ENCODE data around the gene SESTD1.
"Not testable (repeated sequence)": the region's sequence is repeated elsewhere in the genome, so short reads cannot be mapped to it uniquely, and the experiment has no call there.

The SESTD1 gene

DNA sequence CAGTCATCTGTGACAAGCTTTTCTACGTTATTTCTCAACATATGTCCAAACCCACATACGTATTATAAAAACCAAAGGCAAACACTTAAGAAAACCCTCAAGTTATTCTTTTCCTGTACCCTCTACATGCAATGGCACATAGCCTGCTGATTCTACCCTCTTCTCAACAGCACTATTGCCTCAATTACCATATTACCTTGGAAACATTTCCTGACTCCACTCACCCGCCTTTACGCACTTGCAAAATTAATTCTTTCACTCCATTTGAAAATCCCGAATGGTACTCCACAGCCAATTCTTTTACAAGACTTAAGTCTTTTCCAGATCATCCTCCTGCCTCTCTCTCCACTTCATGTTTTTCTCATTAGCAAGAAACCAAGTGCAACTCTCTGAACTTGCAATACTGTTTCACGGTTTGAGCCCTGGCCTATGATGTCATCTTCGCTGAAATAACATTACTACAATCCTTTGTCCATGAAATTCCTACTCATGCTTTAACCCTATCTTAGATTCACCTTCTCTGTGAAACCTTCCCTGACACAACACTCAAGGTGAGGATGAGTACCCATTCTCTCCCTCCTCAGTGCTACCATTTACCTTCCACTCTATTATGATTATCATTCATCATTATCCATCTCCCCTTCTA lies 29.0 kb downstream of the SESTD1 start:
- DNase-seq = no peak

GRCh38 chr2:179234658-179235240 lies 29.9 kb downstream of the SESTD1 start:
- DNase-seq = no peak

GRCh38 chr2:179233626-179234430 lies 30.8 kb downstream of the SESTD1 start:
- no peak for DNase-seq

DNA sequence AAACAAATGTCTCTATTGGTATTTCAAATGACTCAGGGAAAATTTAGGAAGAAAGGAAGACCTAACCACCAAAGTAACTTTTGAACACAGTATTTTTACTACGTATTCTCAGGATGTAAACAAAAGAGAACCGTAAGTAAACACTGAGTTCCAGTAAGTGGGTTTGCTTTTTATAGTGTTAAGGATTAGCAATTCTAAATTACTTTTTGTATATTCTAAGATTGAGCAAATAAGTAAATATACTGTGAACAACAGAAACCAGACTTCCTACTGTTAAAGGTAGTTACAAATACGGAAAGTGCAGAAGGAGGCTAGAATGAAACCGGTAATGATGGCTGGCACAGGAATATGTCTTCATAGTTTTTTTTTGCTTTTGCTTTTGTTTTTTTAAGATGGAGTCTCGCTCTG lies 31.5 kb downstream of the SESTD1 start:
- DNase-seq = no peak

DNA sequence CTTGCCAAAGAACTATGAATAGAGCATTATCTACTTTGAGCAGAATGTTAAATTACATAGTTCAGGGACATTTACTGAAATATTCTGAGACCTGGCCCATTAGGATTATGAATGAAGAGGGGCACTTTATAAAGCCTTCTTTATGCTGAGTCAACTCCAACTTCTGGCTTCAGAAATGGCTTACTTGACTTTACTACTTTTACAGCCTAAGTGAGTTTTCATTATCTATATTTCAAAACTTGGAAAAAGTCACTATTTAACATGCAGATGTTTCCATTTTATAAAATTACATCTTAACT lies 37.7 kb downstream of the SESTD1 start:
- no peak for DNase-seq

- DNase-seq = peak; percentile 83
Observed at GRCh38 chr2:179226203-179226960, 38.2 kb downstream of the SESTD1 start.

DNA sequence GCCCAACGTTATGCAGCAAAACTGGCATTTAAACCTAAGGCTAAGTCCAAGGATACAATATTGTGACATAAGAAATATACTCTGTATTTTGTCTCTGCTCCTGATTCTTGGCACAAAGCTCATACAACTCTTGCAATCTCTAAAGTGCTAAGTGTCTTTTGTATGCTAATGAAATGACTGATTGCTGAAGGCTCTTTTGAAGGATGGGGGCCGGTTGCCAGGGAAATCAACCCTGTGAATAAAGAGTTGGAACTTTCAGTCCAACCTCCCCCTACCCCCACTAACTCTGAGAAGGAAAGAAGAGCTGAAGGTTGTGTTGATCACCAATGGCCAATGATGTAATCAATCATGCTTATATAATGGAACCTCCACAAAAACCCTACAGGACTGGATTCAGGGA lies 40.3 kb downstream of the SESTD1 start:
- no peak for DNase-seq

- DNase-seq = no peak
Observed at GRCh38 chr2:179222076-179222475, 42.6 kb downstream of the SESTD1 start.

GRCh38 chr2:179218848-179219594 lies 45.6 kb downstream of the SESTD1 start:
- DNase-seq = peak; percentile 42

DNA sequence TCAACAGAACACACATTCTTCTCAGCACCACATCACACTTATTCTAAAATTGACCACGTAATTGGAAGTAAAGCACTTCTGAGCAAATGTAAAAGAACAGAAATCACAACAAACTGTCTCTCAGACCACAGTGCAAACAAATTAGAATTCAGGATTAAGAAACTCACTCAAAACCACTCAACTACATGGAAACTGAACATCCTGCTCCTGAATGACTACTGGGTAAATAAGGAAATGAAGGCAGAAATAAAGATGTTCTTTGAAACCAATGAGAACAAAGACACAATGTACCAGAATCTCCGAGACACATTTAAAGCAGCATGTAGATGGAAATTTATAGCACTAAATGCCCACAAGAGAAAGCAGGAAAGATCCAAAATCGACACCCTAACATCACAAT lies 50.0 kb downstream of the SESTD1 start:
- not testable (repeated sequence) for DNase-seq

DNA sequence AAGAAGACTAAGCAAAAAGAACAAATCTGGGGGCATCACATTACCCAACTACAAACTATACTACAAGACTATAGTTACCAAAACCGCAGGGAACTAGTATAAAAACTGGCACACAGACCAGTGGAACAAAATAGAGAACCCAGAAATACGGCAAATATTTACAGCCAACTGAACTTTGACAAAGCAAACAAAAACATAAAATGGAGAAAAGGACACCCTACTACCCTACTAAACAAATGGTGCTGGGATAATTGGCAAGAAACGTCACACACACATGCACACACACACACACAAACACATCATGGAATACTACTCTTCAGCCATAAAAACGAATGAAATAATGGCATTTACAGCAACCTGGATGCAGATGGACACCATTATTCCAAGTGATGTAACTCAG lies 53.3 kb downstream of the SESTD1 start:
- DNase-seq = no peak

GRCh38 chr2:179208277-179208676 lies 56.4 kb downstream of the SESTD1 start:
- DNase-seq = not testable (repeated sequence)

DNA sequence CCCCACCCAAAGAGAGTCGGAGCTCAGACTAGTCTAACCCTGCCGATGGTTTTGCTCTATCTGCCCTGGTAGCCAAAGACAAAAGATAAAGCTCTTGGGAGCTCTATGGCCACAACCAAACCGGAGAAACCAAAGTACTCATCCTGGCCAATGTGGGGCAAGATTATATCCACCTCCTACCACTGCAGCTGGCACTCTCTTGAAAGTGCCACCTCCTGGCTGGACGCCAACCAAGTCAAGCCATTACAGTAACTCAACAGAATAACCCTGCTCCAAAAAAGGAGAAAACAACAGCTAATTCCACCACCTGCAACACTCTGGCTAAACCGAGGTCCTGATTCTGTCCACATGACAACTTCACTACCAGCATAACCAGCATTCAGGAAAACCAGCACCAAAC lies 57.6 kb downstream of the SESTD1 start:
- no peak for DNase-seq

DNA sequence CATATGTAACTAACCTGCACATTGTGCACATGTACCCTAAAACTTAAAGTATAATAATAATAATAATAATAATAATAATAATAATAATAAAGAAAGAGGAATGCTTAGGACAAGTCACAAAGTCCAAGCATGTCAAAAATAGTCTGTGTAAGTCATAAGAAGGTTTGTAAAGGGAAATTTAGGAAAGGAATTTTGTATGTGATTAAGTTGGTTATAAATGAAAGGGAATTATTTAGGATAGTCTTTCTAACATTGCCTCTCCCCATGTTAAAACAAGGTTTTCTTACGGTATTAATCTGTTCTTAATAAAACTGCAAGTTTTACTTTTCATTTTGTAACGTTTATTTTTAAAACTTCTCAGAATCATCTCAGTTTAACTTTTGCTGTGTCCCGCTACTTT lies 62.8 kb downstream of the SESTD1 start:
- no peak for DNase-seq

GRCh38 chr2:179195926-179196590 lies 68.6 kb downstream of the SESTD1 start:
- not testable (repeated sequence) for DNase-seq

DNA sequence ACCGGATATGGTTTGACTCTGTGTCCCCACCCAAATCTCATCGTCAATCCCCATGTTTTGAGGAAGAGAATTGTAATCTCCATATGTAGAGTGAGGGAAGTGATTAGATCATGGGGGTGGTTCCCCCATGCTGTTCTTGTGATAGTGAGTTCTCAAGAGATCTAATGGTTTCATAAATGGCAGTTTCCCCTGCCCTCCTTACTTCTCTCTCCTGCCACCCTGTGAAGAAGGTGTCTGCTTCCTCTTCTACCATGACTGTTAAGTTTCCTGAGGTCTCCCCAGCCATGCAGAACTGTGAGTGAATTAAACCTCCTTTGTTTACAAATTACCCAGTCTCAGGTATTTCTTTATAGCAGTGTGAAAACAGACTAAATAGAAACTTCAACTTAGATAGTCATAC lies 69.5 kb downstream of the SESTD1 start:
- DNase-seq = no peak

- DNase-seq = no peak
Observed at GRCh38 chr2:179193759-179194394, 70.8 kb downstream of the SESTD1 start.

DNA sequence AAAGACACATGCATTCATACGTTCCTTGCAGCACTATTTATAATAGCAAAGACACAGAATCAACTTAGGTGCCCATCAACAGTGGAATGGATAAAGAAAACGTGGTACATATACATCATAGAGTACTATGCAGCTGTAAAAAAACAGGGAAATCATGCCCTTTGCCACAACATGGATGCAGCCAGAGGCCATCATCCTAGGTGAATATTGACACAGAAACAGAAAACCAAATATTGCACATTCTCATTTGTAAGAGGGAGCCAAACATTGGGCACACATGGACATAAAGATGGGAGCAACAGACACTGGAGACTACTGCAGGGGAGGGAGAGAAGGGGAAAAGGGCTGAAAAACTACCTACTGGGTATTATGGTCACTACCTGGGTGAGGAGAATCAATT lies 73.5 kb downstream of the SESTD1 start:
- no peak for DNase-seq

DNA sequence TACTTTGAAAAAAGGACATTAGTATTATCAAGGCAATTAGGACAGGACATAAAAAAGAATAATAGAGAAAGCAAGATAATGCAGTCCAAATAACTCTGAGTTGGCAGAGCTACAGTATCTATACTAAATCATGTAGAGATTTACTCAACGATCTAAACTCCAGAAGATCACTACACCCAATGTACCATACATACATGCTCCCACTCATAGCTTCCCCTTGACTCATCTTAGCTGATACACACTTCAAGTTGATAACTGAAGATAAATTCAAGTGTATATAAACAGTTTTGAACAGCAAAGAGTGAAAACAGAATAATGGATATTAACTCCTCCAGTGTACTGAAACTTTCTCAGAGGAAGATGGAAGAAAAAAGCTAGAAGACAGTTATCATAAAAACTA lies 78.5 kb downstream of the SESTD1 start:
- no peak for DNase-seq

GRCh38 chr2:179184610-179185009 lies 80.0 kb downstream of the SESTD1 start:
- no peak for DNase-seq

DNA sequence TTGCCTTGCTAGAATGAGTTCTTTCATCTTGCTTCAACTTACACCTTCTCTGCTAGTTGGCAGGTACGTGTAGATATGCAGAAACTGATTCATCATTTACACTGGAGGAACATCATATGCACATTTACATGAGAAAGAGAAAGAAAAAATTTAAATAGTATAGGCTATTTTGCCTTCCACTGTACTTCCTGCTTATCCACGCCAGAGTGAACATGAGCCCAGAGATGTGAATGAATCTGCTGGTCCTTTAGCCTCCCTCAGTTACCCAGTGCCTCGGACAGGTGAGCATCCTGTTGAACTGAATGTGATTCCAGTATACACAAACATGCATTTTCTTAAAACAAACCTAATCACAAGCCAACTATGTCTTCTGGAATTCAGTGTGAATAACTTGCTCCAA lies 83.6 kb downstream of the SESTD1 start:
- no peak for DNase-seq

GRCh38 chr2:179180242-179180641 lies 84.4 kb downstream of the SESTD1 start:
- DNase-seq = no peak

Data from NCI-H446 treated with DMSO at 0.1 percent for 48 hours (cell line).